ENCODE measurements around the gene C6orf118. TPM values are rescaled to one million over a fixed set of nuclear protein-coding genes. Genes with fewer than 3 reads are reported as not detected.

The C6orf118 gene
- total RNA-seq, 5 donors from 2014 or later (not counting 1 experiment from before 2014, with no cell fraction given): not detected

DNA sequence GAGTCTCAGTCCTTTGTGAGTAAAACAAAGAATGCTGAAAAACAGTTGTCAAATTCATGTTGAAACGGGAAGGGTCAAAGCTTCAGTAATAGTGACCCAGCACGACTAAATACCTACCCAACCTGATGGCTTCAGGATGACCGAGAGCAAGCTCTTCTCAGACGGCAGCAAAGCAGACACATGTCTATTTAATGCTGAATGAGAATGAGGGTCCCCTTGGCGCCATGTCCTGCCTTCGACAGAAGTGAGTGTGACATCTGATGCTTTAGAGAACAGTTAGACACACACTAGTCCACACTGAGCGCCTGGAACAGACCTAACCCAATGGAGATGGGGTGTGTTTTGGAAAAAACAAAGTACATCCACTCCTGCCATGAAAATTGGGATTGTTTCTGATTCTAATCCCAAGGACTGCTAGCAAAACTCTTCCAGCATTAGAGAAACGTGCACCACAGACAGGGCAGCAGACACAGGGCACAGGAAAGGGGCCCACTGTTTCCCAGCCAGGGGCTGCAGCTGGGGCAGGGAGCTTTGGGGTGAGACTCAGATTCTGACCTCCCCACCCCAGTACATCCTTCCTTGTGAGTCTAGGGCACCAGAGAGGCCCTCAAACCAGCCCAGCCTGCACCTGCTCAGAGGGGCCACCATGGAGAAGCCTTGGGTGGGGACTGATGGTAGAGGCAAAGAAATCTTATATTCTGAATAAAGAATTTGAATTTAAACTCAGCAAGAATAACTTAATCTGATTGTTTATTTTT is 76.5 kb downstream of the C6orf118 start:
- no peaks in the 10 kb centered on the region for H3K36me3 Mint-ChIP-seq
- WGBS (ENCODE audit: insufficient coverage): 38% methylated on average over 2 of the region's 8 CpGs
- H3K9me3 Mint-ChIP-seq: peaks cover 20 to 30% (median 23%) of the 10 kb centered on the region in 3 donors
- CTCF ChIA-PET: no interaction called here
- Histone ChIP-seq H3K9me3 (no peaks in the 10 kb centered on the region), H3K27ac (ENCODE audit: low read length) (no peak overlapping the region), H3K4me3 (ENCODE audit: control insufficient read depth in 1 of 2, extremely low read depth in 1 of 2, low read length in 1 of 2) (no peak overlapping the region), H3K27me3 (replicated peaks in 1 of 2; ENCODE audit: control insufficient read depth in 2 of 2, extremely low read depth in 1 of 2, insufficient read depth in 2 of 2, low read length in 1 of 2) (no peaks in the 10 kb centered on the region), H3K4me1 (ENCODE audit: control insufficient read depth in 1 of 2, extremely low read depth in 1 of 2, insufficient read depth in 2 of 2, low read length in 2 of 2) (no peaks in the 10 kb centered on the region), H3K36me3 (ENCODE audit: control insufficient read depth in 2 of 2, extremely low read depth in 1 of 2, insufficient read depth in 1 of 2, low read length in 1 of 2) (no peaks in the 10 kb centered on the region)
- ATAC-seq (replicated peaks in 1 of 4): no peak
- H3K27ac Mint-ChIP-seq: no peak overlapping the region
- no peak for DNase-seq
- H3K4me3 Mint-ChIP-seq: no peak overlapping the region
- POLR2A ChIA-PET: no interaction called here
- H3K4me1 Mint-ChIP-seq: no peaks in the 10 kb centered on the region
- H3K27me3 Mint-ChIP-seq: no peaks in the 10 kb centered on the region

DNA sequence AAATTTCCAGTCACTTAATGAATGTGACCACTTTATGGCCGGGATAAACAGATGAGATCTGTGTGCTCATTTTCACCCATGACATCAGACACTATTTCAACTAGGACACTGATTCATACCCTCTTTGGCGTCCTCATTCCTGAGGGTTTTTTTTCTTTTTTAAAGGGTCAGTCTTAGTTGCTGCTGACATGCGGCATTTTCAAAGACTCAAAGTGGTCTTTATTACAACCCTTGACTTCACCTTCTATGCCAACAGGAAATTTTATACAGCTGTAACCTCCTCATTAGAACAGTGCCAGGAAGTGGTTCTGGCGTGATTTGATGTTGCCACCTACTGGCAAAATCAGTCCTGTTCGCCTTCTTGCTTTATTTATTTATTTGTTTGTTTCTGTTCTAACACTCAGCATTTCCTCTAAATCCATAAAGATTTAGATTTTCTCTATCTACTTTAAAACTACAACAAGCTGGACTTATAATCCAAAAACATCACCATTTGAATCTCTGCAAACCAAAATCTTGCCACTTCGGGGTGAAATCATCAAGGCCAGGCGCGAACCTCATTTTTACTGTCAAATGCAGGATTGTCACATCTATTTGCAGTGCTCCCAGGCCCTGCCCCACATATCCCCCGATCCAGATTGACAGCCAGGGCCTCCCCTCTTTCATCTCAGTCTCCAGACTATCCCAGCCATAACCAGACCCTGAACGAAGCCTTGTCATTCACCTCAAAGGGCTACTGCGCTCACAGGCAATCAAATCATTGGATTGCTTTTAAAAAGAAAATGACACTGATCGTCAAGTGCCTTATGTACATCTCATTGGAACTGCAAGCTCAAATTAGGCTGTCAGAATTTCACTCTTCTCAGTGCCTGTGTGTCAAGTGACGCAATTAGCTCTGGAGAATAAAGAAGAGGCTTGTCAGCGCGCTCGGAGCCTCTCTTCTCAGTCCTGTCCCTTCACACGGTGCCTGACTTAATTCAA is 77.5 kb downstream of the C6orf118 start:
- ChIA-PET POLR2A (no interaction called here), CTCF (no interaction called here)
- WGBS (ENCODE audit: insufficient coverage): 83% methylated on average over 7 of the region's 17 CpGs
- Mint-ChIP-seq H3K4me1 (no peaks in the 10 kb centered on the region), H3K27ac (no peak overlapping the region), H3K4me3 (no peak overlapping the region), H3K27me3 (no peaks in the 10 kb centered on the region), H3K9me3 (peaks cover 15 to 28% (median 18%) of the 10 kb centered on the region in 3 donors), H3K36me3 (no peaks in the 10 kb centered on the region)
- ATAC-seq (replicated peaks in 1 of 4) (no peak), DNase-seq (no peak)
- Histone ChIP-seq H3K4me3 (ENCODE audit: control insufficient read depth in 1 of 2, extremely low read depth in 1 of 2, low read length in 1 of 2) (no peak overlapping the region), H3K27ac (ENCODE audit: low read length) (no peak overlapping the region), H3K4me1 (ENCODE audit: control insufficient read depth in 1 of 2, extremely low read depth in 1 of 2, insufficient read depth in 2 of 2, low read length in 2 of 2) (no peaks in the 10 kb centered on the region), H3K27me3 (replicated peaks in 1 of 2; ENCODE audit: control insufficient read depth in 2 of 2, extremely low read depth in 1 of 2, insufficient read depth in 2 of 2, low read length in 1 of 2) (no peaks in the 10 kb centered on the region), H3K36me3 (ENCODE audit: control insufficient read depth in 2 of 2, extremely low read depth in 1 of 2, insufficient read depth in 1 of 2, low read length in 1 of 2) (no peaks in the 10 kb centered on the region), H3K9me3 (no peaks in the 10 kb centered on the region)

DNA sequence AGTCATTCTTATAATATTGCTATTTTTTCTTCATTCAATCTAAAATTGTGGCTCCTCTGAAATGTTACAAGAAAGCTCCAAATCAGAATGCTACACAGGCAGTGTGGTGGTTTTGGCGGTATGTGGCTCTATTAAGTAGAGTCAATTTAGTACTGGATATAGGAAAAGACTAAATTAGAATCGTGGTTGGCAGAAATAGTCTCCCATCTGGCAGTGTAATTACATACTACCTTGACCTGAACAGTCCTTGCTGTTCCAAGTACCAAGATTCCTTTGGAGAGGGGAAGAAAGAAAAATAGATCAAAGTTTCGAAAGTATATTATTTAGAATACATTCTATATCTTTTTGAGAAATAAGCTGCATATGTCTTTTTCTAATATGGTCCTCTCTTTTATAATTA is 78.2 kb downstream of the C6orf118 start:
- DNase-seq: no peak
- no peak for ATAC-seq (replicated peaks in 1 of 4)
- Histone ChIP-seq H3K4me1 (ENCODE audit: control insufficient read depth in 1 of 2, extremely low read depth in 1 of 2, insufficient read depth in 2 of 2, low read length in 2 of 2) (no peaks in the 10 kb centered on the region), H3K27me3 (replicated peaks in 1 of 2; ENCODE audit: control insufficient read depth in 2 of 2, extremely low read depth in 1 of 2, insufficient read depth in 2 of 2, low read length in 1 of 2) (no peaks in the 10 kb centered on the region), H3K9me3 (no peaks in the 10 kb centered on the region), H3K4me3 (ENCODE audit: control insufficient read depth in 1 of 2, extremely low read depth in 1 of 2, low read length in 1 of 2) (no peak overlapping the region), H3K36me3 (ENCODE audit: control insufficient read depth in 2 of 2, extremely low read depth in 1 of 2, insufficient read depth in 1 of 2, low read length in 1 of 2) (no peaks in the 10 kb centered on the region), H3K27ac (ENCODE audit: low read length) (no peak overlapping the region)
- WGBS (ENCODE audit: insufficient coverage): no CpG with 5 or more reads among the region's 3 CpGs
- no peak overlapping the region for H3K27ac Mint-ChIP-seq
- H3K9me3 Mint-ChIP-seq: peaks cover 14 to 26% (median 18%) of the 10 kb centered on the region in 3 donors
- ChIA-PET POLR2A (no interaction called here), CTCF (no interaction called here)
- H3K36me3 Mint-ChIP-seq: no peaks in the 10 kb centered on the region
- H3K4me1 Mint-ChIP-seq: no peaks in the 10 kb centered on the region
- no peaks in the 10 kb centered on the region for H3K27me3 Mint-ChIP-seq
- H3K4me3 Mint-ChIP-seq: no peak overlapping the region
